Cardiac muscle cell (in vitro differentiated cells and primary cell): ENCODE measurements around the gene RAI14. TPM values are rescaled to one million over a fixed set of nuclear protein-coding genes. Genes with fewer than 3 reads are reported as not detected.

ENCODE experiments used
- DNase-seq, 2 donors: peaks; one replicate each; pipeline versions ENCODE4 v3.0.0 to v3.0.0-alpha.2; 2010 to 2017; ENCODE audit warnings: low read depth in 1 of 2, low spot score in 1 of 2
- H3K27ac ChIP-seq: fragments of 200-600 bp; sonication (generic); 2 replicates; pipeline ENCODE4 v1.5.1; 2016
- H3K27me3 ChIP-seq: fragments of 200-600 bp; sonication (generic); 2 replicates; pipeline ENCODE4 v1.6.0; 2016; ENCODE audit warnings: control low read depth
- H3K36me3 ChIP-seq: fragments of 200-600 bp; sonication (generic); 2 replicates; pipeline ENCODE4 v1.5.1; 2016; ENCODE audit warnings: control low read depth
- H3K4me1 ChIP-seq: fragments of 200-600 bp; sonication (generic); 2 replicates; pipeline ENCODE4 v1.8.1; 2017; ENCODE audit warnings: low read depth, mild to moderate bottlenecking, mixed run types
- H3K4me3 ChIP-seq: fragments of 200-600 bp; sonication (generic); 2 replicates; pipeline ENCODE4 v1.5.1; 2016; ENCODE audit warnings: mild to moderate bottlenecking
- H3K9me3 ChIP-seq: fragments of 200-600 bp; sonication (generic); 2 replicates; pipeline ENCODE4 v1.5.1; 2017; ENCODE audit warnings: low read depth, mild to moderate bottlenecking, control low read depth
- polyA plus RNA-seq: library from polyadenylated mRNA; unstranded; fragments of >200 nt; fragmentation: Nextera tagmentation; extraction: Ambion mirVana; gene quantifications from 2 replicates; pipeline ENCODE4 v1.2.1, GENCODE V29; 2016
- total RNA-seq: library from RNA; depleted of rRNA; stranded (reverse); fragments of >200 nt; gene quantifications from 2 replicates; pipeline ENCODE4 v1.2.3, GENCODE V29; 2016
- TF ChIP-seq, protein P1 (sequence below): IDR thresholded peaks from 2 replicates; pipeline ENCODE4 v1.5.1; 2012; ENCODE audit warnings: low read depth, mild to moderate bottlenecking, low read length

RAI14 gene
- total and polyA plus RNA-seq, 2 experiments from 2014 or later = 9.6 to 11.6 TPM

DNA sequence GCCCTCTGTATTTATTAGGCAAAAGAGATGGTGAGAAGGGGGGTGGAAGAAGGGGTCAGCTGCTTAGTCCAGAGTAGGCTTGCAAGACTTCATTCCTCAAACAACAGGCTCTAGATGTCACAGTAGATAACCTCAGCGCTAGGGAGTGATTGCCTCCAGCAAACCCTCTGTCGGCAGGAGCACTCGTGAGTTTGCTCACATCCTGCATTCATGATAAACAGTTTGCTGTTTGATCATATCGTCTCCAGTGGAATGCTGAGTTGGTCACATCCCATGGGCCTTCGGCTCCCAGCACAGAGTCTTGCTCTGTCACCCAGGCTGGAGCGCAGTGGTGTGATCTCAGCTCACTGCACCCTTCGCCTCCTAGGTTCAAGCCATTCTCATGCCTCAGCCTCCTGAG lies 186.4 kb downstream of the RAI14 start:
- Histone ChIP-seq H3K4me1 (no peaks in the 10 kb centered on the region), H3K4me3 (no peak overlapping the region), H3K27me3 (no peaks in the 10 kb centered on the region), H3K27ac (no peak overlapping the region), H3K9me3 (no peaks in the 10 kb centered on the region), H3K36me3 (no peaks in the 10 kb centered on the region)
- TF ChIP-seq, protein P1, sequence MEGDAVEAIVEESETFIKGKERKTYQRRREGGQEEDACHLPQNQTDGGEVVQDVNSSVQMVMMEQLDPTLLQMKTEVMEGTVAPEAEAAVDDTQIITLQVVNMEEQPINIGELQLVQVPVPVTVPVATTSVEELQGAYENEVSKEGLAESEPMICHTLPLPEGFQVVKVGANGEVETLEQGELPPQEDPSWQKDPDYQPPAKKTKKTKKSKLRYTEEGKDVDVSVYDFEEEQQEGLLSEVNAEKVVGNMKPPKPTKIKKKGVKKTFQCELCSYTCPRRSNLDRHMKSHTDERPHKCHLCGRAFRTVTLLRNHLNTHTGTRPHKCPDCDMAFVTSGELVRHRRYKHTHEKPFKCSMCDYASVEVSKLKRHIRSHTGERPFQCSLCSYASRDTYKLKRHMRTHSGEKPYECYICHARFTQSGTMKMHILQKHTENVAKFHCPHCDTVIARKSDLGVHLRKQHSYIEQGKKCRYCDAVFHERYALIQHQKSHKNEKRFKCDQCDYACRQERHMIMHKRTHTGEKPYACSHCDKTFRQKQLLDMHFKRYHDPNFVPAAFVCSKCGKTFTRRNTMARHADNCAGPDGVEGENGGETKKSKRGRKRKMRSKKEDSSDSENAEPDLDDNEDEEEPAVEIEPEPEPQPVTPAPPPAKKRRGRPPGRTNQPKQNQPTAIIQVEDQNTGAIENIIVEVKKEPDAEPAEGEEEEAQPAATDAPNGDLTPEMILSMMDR = no peak
- DNase-seq = no peak

DNA sequence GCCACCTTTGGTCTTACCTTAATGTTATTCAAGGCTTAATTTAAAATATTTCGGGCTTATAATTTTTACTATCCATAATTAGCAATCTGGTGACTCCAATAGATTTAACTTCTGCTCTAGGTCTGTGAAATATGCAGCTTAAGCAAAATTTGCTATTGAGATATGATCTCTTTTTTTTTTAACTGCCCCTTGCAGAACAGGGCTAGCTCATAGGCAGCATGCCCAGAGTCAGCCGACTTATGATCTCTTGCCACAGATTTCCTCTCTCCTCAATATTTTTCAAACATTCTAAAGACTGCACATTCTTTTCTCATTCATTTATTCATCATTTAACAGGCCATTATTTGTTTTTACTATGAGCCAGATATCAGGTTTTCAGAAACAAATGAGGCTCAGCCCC lies 187.4 kb downstream of the RAI14 start:
- no peaks in the 10 kb centered on the region for H3K27me3 ChIP-seq
- H3K4me3 ChIP-seq = no peak overlapping the region
- no peaks in the 10 kb centered on the region for H3K9me3 ChIP-seq
- no peaks in the 10 kb centered on the region for H3K36me3 ChIP-seq
- TF ChIP-seq, protein P1 = no peak
- DNase-seq = no peak
- no peak overlapping the region for H3K27ac ChIP-seq
- H3K4me1 ChIP-seq = no peaks in the 10 kb centered on the region

DNA sequence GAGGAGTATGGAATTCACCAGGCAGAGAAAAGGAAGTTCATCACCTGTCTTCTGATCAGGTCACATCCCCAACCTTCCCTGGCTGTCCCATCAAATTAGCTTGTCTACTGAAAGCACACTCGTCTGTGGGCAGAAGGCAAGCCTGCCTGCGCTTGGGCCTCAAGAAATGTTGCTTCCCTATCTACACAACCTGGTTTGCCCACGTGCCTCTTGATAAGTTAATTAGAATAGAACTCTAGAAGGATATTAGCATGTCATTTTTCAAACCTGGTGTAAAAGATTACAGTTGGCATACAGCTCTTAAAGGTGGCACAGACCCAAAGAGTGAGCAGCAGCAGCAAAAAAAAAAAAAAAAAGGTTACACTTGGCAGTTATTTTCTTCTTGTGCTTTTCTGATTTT lies 188.0 kb downstream of the RAI14 start:
- no peak overlapping the region for H3K27ac ChIP-seq
- H3K4me3 ChIP-seq = no peak overlapping the region
- TF ChIP-seq, protein P1 = no peak
- no peaks in the 10 kb centered on the region for H3K36me3 ChIP-seq
- DNase-seq = no peak
- H3K9me3 ChIP-seq = no peaks in the 10 kb centered on the region
- no peaks in the 10 kb centered on the region for H3K4me1 ChIP-seq
- no peaks in the 10 kb centered on the region for H3K27me3 ChIP-seq

DNA sequence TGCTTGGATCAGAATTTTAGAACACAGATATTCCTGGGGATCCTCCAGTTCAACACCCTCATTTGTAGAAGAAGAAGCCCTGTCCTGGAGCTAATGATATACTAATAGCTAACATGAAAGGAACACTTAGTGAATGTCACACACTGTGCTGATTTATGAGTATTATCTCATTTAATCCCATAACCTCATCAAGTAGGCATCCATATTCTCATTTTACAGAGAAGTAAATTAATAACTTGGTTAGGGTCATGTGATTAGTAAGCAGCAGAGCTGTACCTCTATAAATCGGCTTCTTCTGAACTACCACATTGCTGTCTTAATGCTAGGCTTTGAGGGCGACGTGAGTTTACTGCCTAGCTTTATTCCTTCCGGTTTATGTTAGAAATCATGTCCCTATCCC lies 188.9 kb downstream of the RAI14 start:
- Histone ChIP-seq H3K4me1 (no peaks in the 10 kb centered on the region), H3K9me3 (no peaks in the 10 kb centered on the region), H3K36me3 (no peaks in the 10 kb centered on the region), H3K27ac (no peak overlapping the region), H3K27me3 (no peaks in the 10 kb centered on the region), H3K4me3 (no peak overlapping the region)
- TF ChIP-seq, protein P1 = no peak
- no peak for DNase-seq

DNA sequence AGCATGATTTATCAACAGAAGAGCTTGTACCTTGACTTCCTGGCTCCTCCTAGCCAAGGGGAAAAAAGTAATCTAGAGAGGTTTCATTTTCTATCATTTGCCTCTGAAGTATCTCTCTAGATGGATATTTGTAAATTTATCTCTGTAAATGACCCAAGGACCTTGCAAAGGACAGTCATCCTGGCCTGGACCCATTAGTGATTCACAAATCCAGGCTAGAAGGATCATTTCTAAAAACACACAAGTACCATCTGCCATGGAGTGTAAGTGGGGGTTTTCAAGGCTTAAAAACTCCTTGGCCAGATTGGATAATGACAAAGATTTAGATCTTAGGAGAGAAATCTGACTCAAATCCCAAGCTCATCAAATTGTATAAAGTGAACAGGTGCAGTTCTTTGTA lies 190.9 kb downstream of the RAI14 start:
- H3K9me3 ChIP-seq = no peaks in the 10 kb centered on the region
- no peaks in the 10 kb centered on the region for H3K27me3 ChIP-seq
- H3K36me3 ChIP-seq = no peaks in the 10 kb centered on the region
- DNase-seq = no peak
- TF ChIP-seq, protein P1 = no peak
- H3K27ac ChIP-seq = no peak overlapping the region
- H3K4me1 ChIP-seq = no peaks in the 10 kb centered on the region
- H3K4me3 ChIP-seq = no peak overlapping the region

DNA sequence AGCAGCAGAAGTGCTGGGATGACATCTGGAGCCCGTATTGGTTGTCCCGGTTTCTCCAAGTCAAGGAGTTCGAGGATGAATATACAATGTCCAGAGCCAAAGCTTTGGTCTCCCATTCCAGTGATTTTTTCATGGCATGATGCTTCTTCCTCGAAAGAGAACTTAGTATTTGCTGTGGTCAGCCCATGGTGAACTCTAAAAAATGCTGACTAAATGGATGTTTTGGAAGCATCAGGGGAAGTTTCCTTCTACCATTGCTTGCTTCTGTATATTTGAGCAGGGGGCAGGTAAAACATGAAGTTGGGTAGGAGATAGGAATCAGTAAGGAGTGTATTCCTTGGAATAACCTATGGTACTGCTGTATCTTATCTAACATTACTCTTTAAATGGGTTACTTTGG lies 191.4 kb downstream of the RAI14 start:
- TF ChIP-seq, protein P1 = no peak
- H3K4me1 ChIP-seq = no peaks in the 10 kb centered on the region
- no peaks in the 10 kb centered on the region for H3K27me3 ChIP-seq
- DNase-seq = no peak
- H3K36me3 ChIP-seq = no peaks in the 10 kb centered on the region
- no peak overlapping the region for H3K27ac ChIP-seq
- H3K9me3 ChIP-seq = no peaks in the 10 kb centered on the region
- H3K4me3 ChIP-seq = no peak overlapping the region
